HG02885 (cell line): Measurements from ENCODE around the gene TBX22.
"Not testable (repeated sequence)": the region's sequence is repeated elsewhere in the genome, so short reads cannot be mapped to it uniquely, and the experiment has no call there.

Source experiments
- ATAC-seq: cut with Tn5 transposase; IDR thresholded peaks from one replicate; pipeline ENCODE4 v1.9.1; 2021; ENCODE audit warnings: mild to moderate bottlenecking; ENCODE audit not compliant: unreplicated experiment, poor library complexity

Gene TBX22, protein sequence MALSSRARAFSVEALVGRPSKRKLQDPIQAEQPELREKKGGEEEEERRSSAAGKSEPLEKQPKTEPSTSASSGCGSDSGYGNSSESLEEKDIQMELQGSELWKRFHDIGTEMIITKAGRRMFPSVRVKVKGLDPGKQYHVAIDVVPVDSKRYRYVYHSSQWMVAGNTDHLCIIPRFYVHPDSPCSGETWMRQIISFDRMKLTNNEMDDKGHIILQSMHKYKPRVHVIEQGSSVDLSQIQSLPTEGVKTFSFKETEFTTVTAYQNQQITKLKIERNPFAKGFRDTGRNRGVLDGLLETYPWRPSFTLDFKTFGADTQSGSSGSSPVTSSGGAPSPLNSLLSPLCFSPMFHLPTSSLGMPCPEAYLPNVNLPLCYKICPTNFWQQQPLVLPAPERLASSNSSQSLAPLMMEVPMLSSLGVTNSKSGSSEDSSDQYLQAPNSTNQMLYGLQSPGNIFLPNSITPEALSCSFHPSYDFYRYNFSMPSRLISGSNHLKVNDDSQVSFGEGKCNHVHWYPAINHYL

DNA sequence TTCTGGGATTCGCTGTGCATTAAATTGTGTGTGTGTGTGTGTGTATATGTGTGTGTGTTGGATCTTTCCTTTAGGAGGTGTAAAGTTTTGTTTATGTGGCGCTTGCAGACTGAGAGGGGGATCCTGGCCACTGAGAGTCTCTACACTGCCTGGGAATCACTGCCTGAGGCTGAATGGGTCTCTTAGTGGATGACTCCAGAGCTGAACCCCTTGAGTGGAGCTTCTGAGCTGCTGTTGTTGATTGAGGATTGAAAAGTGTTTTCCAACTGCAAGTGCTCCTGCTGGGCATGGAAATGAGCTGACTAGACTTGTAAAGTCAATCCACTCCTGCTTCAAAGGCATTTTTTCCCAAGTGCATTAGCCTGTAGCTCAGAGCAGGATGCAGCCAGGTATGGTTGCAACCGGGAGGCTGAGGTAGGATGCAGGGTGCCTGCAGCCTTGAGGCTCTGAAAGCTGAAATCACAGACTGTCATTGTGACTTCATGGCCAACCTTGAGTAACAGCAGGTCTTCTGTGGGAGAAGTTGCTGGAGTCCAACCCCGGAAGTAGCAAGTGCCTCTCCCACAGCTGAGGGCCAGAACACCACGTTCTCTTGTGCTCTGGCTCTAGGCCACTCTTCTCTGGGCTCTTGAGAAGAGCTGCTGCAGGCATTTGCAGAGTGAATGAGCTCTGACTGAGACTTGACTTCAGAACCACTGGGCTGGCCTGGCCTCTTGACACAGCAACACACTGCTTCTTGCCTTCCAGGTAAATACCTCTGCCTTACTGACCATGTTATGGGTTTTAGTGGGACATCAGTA, at the start of gene TBX22:
TSS of gene TBX22 (plus strand) at position 613 of the 800 bp plus-strand sequence. CDS start 7,517 bp downstream, outside the sequence.
- no peak for ATAC-seq

GRCh38 chrX:79975605-79976004, 38.9 kb upstream of the TBX22 start:
- ATAC-seq = no peak

- ATAC-seq = no peak
Observed at GRCh38 chrX:80004458-80004857, 10.1 kb upstream of the TBX22 start.

DNA sequence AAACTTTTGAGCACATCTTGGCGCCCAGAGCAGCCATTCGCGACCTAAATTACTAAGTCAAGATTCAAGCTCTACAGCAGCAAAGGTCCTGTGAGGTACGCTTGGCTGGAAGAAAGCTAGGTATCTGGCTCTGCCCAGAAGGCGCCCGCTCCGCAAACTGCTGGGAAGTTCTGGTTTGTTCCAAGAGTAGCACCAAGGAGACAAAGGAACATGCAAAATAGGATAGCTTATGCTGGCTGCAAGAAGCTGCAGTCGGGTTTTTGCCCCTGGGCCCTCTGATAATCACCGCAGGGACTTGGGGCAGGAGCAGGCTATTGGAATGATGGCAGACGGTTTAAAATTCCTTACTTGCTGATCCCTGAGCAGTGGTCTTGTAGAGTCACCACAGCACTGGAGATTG, 3.0 kb upstream of the TBX22 start:
- no peak for ATAC-seq

DNA sequence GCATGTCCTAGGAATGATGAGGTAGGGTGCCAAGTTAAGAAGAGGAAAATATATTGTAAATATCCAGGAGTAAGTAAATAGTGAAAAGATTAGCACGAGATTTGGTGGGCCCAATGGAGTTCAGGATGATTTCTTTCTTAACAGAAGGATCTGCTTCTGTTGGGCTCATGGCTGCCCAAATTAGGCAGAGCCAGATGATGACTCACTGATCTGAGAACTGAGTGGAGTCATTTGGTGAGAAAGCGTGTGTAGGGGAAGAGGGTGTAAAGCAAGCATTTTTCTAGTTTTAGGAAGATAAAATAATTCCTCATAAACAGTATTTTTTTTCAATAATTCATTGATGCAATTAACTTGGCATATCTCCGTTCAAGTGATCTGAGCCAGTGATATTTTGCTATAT, 1.6 kb downstream of the TBX22 start:
- ATAC-seq = no peak

- no peak for ATAC-seq
Observed at GRCh38 chrX:80021621-80022020, 7.1 kb downstream of the TBX22 start.

DNA sequence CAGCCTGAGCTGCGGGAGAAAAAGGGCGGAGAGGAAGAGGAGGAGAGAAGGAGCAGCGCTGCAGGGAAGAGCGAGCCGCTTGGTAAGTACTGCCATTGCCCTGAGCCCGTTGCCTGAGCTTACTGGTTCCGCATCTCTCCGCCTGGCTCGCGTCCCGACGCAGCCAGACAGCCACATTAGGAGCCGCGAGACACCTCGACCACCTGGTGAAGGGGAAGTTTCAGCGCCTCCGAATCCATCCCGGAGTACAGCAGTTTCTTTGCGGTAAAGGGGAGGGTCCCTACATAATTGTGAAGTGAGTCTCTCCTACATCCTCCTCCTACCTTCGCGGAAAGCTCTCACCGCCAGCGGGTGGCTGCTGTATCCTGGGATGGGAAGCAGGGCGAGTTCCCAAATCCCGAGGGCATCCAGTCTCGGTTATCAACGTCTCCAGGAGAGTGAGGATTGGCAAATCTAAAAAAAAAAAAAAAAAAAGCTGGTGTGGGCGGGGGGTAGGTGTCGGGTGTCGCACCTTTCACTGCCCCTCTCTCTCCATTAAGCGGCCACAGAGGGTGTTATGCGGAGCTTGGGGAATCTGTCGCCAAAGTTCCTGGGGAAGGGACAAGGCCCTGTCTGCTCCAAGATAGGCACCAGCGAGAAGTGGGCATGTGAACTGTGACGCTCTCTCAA, 7.9 kb downstream of the TBX22 start:
- no peak for ATAC-seq

DNA sequence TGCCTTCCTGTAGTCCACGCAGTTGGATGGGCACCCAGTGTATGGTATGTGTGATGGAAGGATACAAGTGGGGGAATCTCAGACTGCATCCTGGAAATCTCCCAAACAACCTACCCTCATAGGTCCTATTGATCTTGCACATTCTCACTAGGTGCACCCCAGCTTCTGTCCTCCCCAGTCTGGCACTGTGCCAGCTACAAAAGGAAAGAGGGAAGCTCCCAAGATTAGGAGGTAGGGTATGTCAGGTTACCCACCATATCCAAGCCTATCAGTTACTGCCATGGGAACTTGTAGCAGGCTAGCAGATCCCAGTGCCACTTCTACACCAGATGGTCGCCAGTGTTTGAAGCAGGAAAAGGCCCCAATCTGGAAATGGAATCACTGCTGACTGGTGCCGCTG, 11.6 kb downstream of the TBX22 start:
- ATAC-seq = no peak

DNA sequence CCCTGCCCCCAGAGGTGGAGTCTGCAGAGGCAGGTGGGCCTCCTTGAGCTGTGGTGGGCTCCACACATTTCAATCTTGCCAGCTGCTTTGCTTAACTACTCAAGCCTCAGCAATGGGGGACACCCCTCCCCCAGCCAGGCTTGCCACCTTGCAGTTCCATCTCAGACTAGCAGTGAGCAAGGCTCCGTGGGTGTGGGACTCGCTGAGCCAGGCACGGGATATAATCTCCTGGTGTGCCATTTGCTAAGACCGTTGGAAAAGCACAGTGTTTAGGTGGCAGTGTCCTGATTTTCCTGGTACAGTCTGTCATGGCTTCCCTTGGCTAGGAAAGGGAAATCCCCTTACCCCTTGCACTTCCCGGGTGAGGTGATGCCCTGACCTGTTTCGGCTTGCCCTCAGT, 51.6 kb downstream of the TBX22 start:
- ATAC-seq = not testable (repeated sequence)

- not testable (repeated sequence) for ATAC-seq
Observed at GRCh38 chrX:80075625-80076024, 61.1 kb downstream of the TBX22 start.
